Lower leg skin (tissue), 3 donors: ENCODE results near the gene CNIH4.

Experiments
- POLR2A ChIP-seq, 2 donors: fragments of 450-650 bp; IDR thresholded peaks; one replicate each; pipeline ENCODE4 v1.6.1; 2016 to 2017; ENCODE audit warnings: antibody characterized with exemption in 2 of 2, mild to moderate bottlenecking in 1 of 2, moderate library complexity in 1 of 2
- TF ChIP-seq, protein P1 (sequence below), 3 donors: fragments of 450-650 bp; IDR thresholded peaks; one replicate each; pipeline ENCODE4 v1.5.1; 2016; ENCODE audit warnings: antibody characterized with exemption in 3 of 3, mild to moderate bottlenecking in 3 of 3, moderate library complexity in 2 of 3

DNA sequence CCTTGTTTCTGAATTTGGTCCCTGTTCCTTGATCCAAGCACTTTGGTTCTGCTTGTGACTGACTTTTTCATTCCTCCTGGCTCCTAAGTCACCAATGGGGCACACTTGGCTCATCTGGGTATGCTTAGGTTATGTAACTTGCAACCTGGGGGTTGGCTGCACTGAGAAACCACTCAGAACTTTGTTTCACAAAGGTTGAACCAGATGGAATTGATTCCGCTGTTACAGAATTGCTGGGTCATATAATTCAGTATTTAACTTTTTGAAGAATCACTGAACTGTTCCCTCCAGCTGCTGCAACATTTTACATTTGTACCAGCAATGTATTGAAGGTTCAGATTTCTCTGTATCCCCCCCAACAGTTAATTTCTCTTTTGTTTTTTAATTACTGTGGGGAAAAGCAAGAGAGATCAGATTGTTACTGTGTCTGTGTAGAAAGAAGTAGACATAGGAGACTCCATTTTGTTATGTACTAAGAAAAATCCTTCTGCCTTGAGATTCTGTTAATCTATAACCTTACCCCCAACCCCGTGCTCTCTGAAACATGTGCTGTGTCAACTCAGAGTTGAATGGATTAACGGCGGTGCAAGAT is 17.1 kb upstream of the CNIH4 start:
- TF ChIP-seq, protein P1, sequence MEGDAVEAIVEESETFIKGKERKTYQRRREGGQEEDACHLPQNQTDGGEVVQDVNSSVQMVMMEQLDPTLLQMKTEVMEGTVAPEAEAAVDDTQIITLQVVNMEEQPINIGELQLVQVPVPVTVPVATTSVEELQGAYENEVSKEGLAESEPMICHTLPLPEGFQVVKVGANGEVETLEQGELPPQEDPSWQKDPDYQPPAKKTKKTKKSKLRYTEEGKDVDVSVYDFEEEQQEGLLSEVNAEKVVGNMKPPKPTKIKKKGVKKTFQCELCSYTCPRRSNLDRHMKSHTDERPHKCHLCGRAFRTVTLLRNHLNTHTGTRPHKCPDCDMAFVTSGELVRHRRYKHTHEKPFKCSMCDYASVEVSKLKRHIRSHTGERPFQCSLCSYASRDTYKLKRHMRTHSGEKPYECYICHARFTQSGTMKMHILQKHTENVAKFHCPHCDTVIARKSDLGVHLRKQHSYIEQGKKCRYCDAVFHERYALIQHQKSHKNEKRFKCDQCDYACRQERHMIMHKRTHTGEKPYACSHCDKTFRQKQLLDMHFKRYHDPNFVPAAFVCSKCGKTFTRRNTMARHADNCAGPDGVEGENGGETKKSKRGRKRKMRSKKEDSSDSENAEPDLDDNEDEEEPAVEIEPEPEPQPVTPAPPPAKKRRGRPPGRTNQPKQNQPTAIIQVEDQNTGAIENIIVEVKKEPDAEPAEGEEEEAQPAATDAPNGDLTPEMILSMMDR (IDR thresholded peaks at IDR 0.05), result no peak
- TF ChIP-seq POLR2A (IDR thresholded peaks at IDR 0.05), result no peak
